Tibial artery (tissue), 4 donors: ENCODE results near the gene PTPRJ.
A peak's percentile ranks its signal among the peaks of the same experiment; 100 is the strongest.

Experiments used
- DNase-seq, 2 donors: peaks; one replicate each; pipeline ENCODE4 v3.0.0-alpha.2; 2019
- H3K27ac ChIP-seq, 2 donors: fragments of 200-600 bp; sonication (generic) in 1 of 2; 1 replicate in 1 of 2; 2 replicates in 1 of 2; pipeline ENCODE4 v1.5.1; 2018 to 2019; ENCODE audit warnings: mild to moderate bottlenecking in 1 of 2
- H3K27me3 ChIP-seq, 2 donors: fragments of 200-600 bp; sonication (generic) in 1 of 2; one replicate each; pipeline versions ENCODE4 v1.5.1 to v1.6.0; 2016 to 2019
- H3K36me3 ChIP-seq, 3 donors: fragments of 200-600 bp; sonication (generic) in 2 of 3; one replicate each; pipeline ENCODE4 v1.5.1; 2016 to 2019; ENCODE audit warnings: mild to moderate bottlenecking in 2 of 3
- H3K4me1 ChIP-seq, 4 donors: fragments of 200-600 bp; sonication (generic) in 2 of 4; 1 replicate in 3 of 4; 2 replicates in 1 of 4; pipeline ENCODE4 v1.5.1; 2016 to 2019
- H3K4me3 ChIP-seq, 2 donors: fragments of 200-600 bp; sonication (generic) in 1 of 2; 1 replicate in 1 of 2; 2 replicates in 1 of 2; pipeline ENCODE4 v1.5.1; 2018 to 2019; ENCODE audit warnings: mild to moderate bottlenecking in 2 of 2
- H3K9me3 ChIP-seq, 3 donors: fragments of 200-600 bp; sonication (generic) in 1 of 3; one replicate each; pipeline ENCODE4 v1.5.1; 2016 to 2019
- CTCF ChIP-seq, 2 experiments: fragments of 200-600 bp in 1 of 2; fragments of 450-650 bp in 1 of 2; IDR thresholded peaks; one replicate each; pipeline ENCODE4 v1.5.1; 2017 to 2019; ENCODE audit warnings: antibody characterized with exemption in 2 of 2, mild to moderate bottlenecking in 1 of 2, moderate library complexity in 1 of 2
- intact Hi-C: fragments of 100-400 bp; cut with DNase I; formaldehyde crosslinking; loops from one replicate; pipeline ENCODE4 v1.15.0; 2023; ENCODE audit warnings: low total_unique reads

PTPRJ gene

GRCh38 chr11:48114740-48115139 lies 134.4 kb downstream of the PTPRJ start:
- peaks cover 0 to 12% (median 0%) of the 10 kb centered on the region in 3 donors for H3K9me3 ChIP-seq
- no peak overlapping the region for H3K27ac ChIP-seq
- DNase-seq, result no peak
- intact Hi-C loops, result no loop called here
- no peaks in the 10 kb centered on the region for H3K27me3 ChIP-seq
- no peaks in the 10 kb centered on the region for H3K36me3 ChIP-seq
- no peak overlapping the region for H3K4me3 ChIP-seq
- peaks cover 0 to 6% (median 3%) of the 10 kb centered on the region in 4 donors for H3K4me1 ChIP-seq
- TF ChIP-seq CTCF (IDR thresholded peaks at IDR 0.05), result no peak

GRCh38 chr11:48116437-48117228 lies 136.3 kb downstream of the PTPRJ start:
- H3K27me3 ChIP-seq, result no peaks in the 10 kb centered on the region
- H3K9me3 ChIP-seq, result peaks cover 0 to 12% (median 0%) of the 10 kb centered on the region in 3 donors
- H3K36me3 ChIP-seq, result no peaks in the 10 kb centered on the region
- peak in 1 of 2 experiments; percentile 6 for TF ChIP-seq CTCF (IDR thresholded peaks at IDR 0.05)
- intact Hi-C loops, result no loop called here
- DNase-seq, result no peak
- no peak overlapping the region for H3K27ac ChIP-seq
- no peaks in the 10 kb centered on the region for H3K4me1 ChIP-seq
- no peak overlapping the region for H3K4me3 ChIP-seq

- Histone ChIP-seq H3K4me1 (no peaks in the 10 kb centered on the region), H3K36me3 (peaks cover 0 to 23% (median 15%) of the 10 kb centered on the region in 3 donors), H3K4me3 (no peak overlapping the region), H3K27ac (no peak overlapping the region), H3K9me3 (no peaks in the 10 kb centered on the region), H3K27me3 (no peaks in the 10 kb centered on the region)
- no peak for TF ChIP-seq CTCF (IDR thresholded peaks at IDR 0.05)
- no peak for DNase-seq
- intact Hi-C loops, result no loop called here
These were observed 141.9 kb downstream of the PTPRJ start for GRCh38 chr11:48122246-48122645.

- no peak for TF ChIP-seq CTCF (IDR thresholded peaks at IDR 0.05)
- Histone ChIP-seq H3K4me1 (no peaks in the 10 kb centered on the region), H3K9me3 (no peaks in the 10 kb centered on the region), H3K27me3 (no peaks in the 10 kb centered on the region), H3K36me3 (peaks cover 0 to 26% (median 19%) of the 10 kb centered on the region in 3 donors), H3K4me3 (no peak overlapping the region), H3K27ac (no peak overlapping the region)
- intact Hi-C loops, result no loop called here
- DNase-seq, result no peak
These were observed 142.3 kb downstream of the PTPRJ start for GRCh38 chr11:48122656-48123055.

- H3K27me3 ChIP-seq, result no peaks in the 10 kb centered on the region
- no peak for TF ChIP-seq CTCF (IDR thresholded peaks at IDR 0.05)
- H3K27ac ChIP-seq, result no peak overlapping the region
- no peaks in the 10 kb centered on the region for H3K9me3 ChIP-seq
- no peak for DNase-seq
- intact Hi-C loops, result no loop called here
- no peak overlapping the region for H3K4me3 ChIP-seq
- peaks cover 0 to 33% (median 23%) of the 10 kb centered on the region in 3 donors for H3K36me3 ChIP-seq
- no peaks in the 10 kb centered on the region for H3K4me1 ChIP-seq
These were observed 143.0 kb downstream of the PTPRJ start for GRCh38 chr11:48123254-48123875.
